Head of caudate nucleus (tissue), 42 donors: ENCODE measurements around the gene SFN.

Experiments
- DNase-seq, 42 donors: peaks; one replicate each; pipeline versions ENCODE4 v3.0.0 to v3.0.0-alpha.2; 2020 to 2021; ENCODE audit warnings: mixed read lengths in 7 of 42
- intact Hi-C: fragments of 100-400 bp; cut with DNase I; formaldehyde crosslinking; loops from one replicate; pipeline ENCODE4 v1.15.0; 2022

Gene SFN

GRCh38 chr1:26862781-26863684 is at the start of gene SFN:
Gene SFN (plus strand): TSS chr1:26863149. CDS start chr1:26863213, 64 bp downstream.
- DNase-seq = peak in 37 of 42 donors; percentile 16 to 82 (median 49)
- intact Hi-C loops = no loop called here

- no peak for DNase-seq
- intact Hi-C loops = loop anchor here (5.0 kb wide), 1 partner anchor 63 kb away; no protein-coding TSS in a partner anchor
These were observed 48.6 kb upstream of the SFN start for GRCh38 chr1:26814377-26814776.

- intact Hi-C loops = loop anchor here (5.0 kb wide), 1 partner anchor 62 kb away; no protein-coding TSS in a partner anchor
These were observed 48.1 kb upstream of the SFN start for GRCh38 chr1:26814893-26815292.

GRCh38 chr1:26820784-26821269 is 42.1 kb upstream of the SFN start:
- DNase-seq = no peak
- intact Hi-C loops = no loop called here

More at GRCh38 chr1:26814893-26815292, 48.1 kb upstream of the SFN start:
- no peak for DNase-seq

- intact Hi-C loops = no loop called here
- no peak for DNase-seq
These were observed 40.1 kb upstream of the SFN start for GRCh38 chr1:26822737-26823395.

GRCh38 chr1:26824731-26825130 is 38.2 kb upstream of the SFN start:
- DNase-seq = no peak
- intact Hi-C loops = no loop called here

- intact Hi-C loops = no loop called here
- DNase-seq = peak in 41 of 42 donors; percentile 35 to 86 (median 71)
These were observed 36.5 kb upstream of the SFN start, which contains the start of gene ZDHHC18 for GRCh38 chr1:26826261-26827105. Gene ZDHHC18 (plus strand): TSS chr1:26826688. CDS start chr1:26826805, 117 bp downstream.

GRCh38 chr1:26827106-26827604 is 35.8 kb upstream of the SFN start:
- intact Hi-C loops = no loop called here
- DNase-seq = peak in 1 of 42 donors; percentile 15

- no peak for DNase-seq
- intact Hi-C loops = no loop called here
These were observed 35.3 kb upstream of the SFN start for GRCh38 chr1:26827663-26828062.

- intact Hi-C loops = no loop called here
These were observed 34.4 kb upstream of the SFN start for GRCh38 chr1:26828411-26828991.

GRCh38 chr1:26829184-26829911 is 33.6 kb upstream of the SFN start:
- intact Hi-C loops = no loop called here

More at GRCh38 chr1:26828411-26828991, 34.4 kb upstream of the SFN start:
- peak in 24 of 42 donors; percentile 27 to 59 (median 40) for DNase-seq

GRCh38 chr1:26831059-26831458 is 31.9 kb upstream of the SFN start:
- no peak for DNase-seq
- intact Hi-C loops = no loop called here

More at GRCh38 chr1:26829184-26829911, 33.6 kb upstream of the SFN start:
- DNase-seq = no peak

GRCh38 chr1:26831546-26832248 is 31.3 kb upstream of the SFN start:
- intact Hi-C loops = no loop called here
- DNase-seq = no peak

- DNase-seq = peak in 26 of 42 donors; percentile 38 to 80 (median 58)
- intact Hi-C loops = no loop called here
These were observed 30.5 kb upstream of the SFN start for GRCh38 chr1:26832249-26832960.

- intact Hi-C loops = no loop called here
- peak in 2 of 42 donors; percentile 27 to 28 for DNase-seq
These were observed 29.2 kb upstream of the SFN start for GRCh38 chr1:26833432-26834405.
